ENCODE results near the gene C9orf57. TPM values are rescaled to one million over a fixed set of nuclear protein-coding genes. Genes with fewer than 3 reads are reported as not detected.
A peak's percentile ranks its signal among the peaks of the same experiment; 100 is the strongest.
"Not testable (repeated sequence)": the region's sequence is repeated elsewhere in the genome, so short reads cannot be mapped to it uniquely, and the experiment has no call there.

C9orf57 gene
- not detected in 2 replicates for total RNA-seq

DNA sequence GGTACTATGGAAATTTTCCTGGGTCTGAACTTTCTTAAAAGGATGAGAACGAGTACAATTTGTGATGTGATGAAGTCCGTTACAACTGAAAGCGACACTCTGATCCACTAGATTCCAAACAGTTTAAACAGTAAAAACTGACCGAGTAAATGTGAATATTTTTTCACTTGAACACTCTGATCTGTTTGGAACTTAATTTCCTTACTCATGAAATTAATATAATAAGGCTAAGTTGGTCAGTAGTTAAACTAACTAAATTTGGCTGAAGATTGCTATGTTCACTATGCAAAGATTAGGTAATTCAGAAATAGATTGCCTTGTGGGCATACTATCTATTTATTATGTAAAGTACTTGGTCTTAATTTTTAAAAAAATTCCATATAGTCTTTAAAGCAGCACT is at the start of gene C9orf57:
Gene C9orf57, minus strand, starts transcription at position 101 of the 400 bp plus-strand sequence. CDS start 1,282 bp downstream, outside the sequence.
- no peak for DNase-seq (ENCODE audit: low read depth, low spot score)

GRCh38 chr9:72102520-72102919 is 42.1 kb upstream of the C9orf57 start:
- no peak for DNase-seq (ENCODE audit: low read depth, low spot score)

GRCh38 chr9:72095520-72095919 is 35.1 kb upstream of the C9orf57 start:
- DNase-seq (ENCODE audit: low read depth, low spot score) = not testable (repeated sequence)

GRCh38 chr9:72092820-72093219 is 32.4 kb upstream of the C9orf57 start:
- DNase-seq (ENCODE audit: low read depth, low spot score) = no peak

DNA sequence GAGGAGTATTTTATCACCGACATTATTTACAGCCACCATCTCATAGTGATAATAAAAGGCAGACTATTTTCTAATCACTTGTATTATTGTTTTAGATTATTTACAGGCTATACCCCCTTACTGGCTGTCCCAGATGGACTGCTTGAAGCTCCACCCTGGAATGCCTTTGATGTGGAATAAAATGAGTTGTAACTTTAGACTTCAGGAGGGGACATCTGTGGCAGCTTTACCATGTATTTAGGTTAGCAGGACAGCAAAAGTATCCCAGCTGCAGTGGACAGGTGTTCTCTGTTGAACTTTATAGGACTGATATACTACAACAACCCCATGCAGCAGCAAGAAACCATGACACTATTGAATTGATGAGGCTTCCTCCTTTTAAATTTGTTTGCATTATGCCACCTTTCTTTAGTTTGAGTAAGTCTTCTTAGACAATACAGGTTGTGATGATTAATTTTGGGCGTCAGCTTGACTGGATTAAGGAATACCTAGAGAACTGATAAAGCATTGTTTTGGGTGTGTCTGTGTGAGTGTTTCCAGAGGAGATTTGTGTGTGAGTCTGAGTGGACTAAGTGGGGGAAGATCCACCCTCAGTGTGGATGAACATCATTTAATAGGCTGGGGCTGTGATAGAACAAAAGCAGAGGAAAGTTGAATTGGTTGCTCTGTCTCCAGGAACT is 29.2 kb upstream of the C9orf57 start:
- no peak for DNase-seq (ENCODE audit: low read depth, low spot score)

- DNase-seq (ENCODE audit: low read depth, low spot score) = no peak
Observed at GRCh38 chr9:72082536-72082935, 22.1 kb upstream of the C9orf57 start.

- not testable (repeated sequence) for DNase-seq (ENCODE audit: low read depth, low spot score)
Observed at GRCh38 chr9:72074666-72075065, 14.3 kb upstream of the C9orf57 start.

GRCh38 chr9:72065076-72065475 is 4.7 kb upstream of the C9orf57 start:
- DNase-seq (ENCODE audit: low read depth, low spot score) = no peak

GRCh38 chr9:72052122-72052521 is 8.3 kb downstream of the C9orf57 start:
- DNase-seq (ENCODE audit: low read depth, low spot score) = no peak

DNA sequence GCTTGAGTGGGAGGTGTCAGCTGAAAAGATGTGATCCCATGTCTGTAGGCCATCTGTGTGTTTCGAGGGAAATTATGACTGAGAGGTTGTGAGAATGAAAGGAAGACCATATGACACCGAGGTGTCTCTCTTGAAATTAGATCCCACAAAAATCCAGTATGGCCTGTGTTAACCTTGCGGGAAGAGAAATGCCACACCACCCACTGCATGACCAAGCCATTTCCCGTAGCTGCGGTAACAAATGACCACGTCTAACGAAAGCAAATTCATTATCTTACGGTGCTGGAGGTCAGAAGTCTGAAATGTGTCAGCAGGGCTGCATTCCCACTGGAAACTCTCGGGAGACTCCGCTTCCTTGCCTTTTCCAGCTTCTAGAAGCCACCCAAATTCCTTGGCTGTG is 11.6 kb downstream of the C9orf57 start:
- DNase-seq (ENCODE audit: low read depth, low spot score) = no peak

DNA sequence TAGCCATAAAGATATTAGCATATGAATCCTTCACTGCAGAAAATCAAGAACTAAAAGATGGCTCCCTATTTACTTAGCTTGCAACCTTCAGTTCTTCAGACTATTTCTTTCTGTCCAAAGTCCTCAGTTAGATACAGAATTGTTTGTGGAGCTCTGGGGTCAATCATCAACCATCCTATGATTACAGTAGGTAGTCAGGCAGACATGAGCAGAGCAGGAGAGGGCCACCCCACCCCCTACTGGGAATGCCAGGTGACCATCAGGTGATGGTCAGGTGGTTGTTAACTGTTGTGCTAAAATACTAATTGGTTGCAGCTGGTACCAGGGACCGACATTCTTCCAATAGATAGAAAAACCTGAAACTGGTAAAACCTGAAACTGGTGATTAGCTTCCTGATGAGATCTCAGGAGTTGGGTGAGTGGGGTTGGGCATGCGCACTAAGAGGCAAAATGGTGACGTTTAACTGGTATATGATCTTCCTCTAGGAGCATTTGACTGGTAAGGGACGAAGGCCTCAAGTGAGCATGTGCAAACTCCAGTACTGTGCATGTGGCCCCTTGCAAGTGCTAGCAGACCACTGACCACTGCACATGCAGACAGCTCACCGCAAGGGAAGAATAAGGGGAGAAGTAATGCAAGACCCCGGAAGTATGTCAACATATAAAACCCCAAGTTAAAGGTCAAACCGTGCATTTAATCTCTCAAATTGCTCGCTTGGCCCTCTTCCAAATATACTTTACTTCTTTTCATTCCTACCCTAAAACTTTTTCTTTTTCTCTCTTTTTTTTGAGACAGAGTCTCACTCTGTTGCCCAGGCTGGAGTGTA is 13.6 kb downstream of the C9orf57 start:
- DNase-seq (ENCODE audit: low read depth, low spot score) = no peak

DNA sequence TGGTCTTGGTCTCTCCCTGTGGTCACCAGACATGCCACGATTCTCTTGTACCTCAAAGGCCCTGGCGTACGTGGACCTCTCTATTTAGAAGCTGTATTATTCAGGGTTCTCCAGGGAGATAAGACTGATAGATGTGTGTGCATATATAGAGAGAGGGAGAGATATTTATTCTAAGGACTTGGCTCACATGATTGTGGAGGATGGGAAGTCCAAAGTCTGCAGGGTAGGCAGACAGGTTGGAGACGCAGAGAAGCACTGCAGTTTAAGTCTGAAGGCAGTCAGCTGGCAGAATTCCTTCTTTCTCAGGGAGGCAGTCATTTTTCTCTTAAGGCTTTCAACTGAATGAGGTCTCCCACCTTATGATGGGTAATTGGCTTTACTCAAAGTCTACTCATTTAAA is 16.3 kb downstream of the C9orf57 start:
- DNase-seq (ENCODE audit: low read depth, low spot score) = no peak

DNA sequence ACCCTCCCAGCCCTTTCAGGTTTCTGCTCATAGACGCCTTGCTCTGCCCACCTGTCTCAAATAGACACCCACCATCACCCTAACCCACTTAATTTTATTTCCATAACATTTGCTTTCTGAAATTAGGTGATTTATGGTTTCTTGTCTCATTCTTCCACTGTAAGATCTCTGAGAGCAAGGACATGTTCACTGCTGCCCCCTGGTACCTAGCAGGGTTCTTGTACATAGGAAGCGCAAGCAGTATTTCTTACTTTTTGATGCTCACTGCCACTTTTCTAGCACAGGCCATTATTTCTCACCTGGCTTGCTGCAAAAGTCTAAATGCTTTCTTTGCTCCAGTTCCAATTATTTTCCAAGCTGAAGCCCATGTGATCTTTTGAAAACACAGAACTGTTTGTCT is 16.8 kb downstream of the C9orf57 start:
- DNase-seq (ENCODE audit: low read depth, low spot score) = no peak

DNA sequence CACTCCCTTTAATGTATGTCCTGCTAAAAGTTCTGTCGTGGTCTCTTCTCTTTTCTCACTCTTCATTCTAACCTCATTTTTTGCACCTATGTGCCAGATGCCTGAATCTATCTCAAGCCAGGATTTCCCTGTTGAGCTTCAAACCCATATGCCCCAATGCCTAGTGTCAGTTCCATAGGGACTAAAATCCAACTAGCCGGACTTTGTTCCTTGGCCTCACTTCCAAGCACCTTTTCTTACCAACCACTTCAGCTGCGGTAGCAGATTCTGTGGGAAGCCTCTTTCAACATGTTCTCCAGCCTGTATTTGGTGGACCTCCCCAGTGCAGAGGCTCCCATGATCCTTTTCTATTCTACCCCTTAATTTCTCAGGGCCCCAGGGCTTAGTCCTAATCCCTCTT is 17.5 kb downstream of the C9orf57 start:
- no peak for DNase-seq (ENCODE audit: low read depth, low spot score)

DNA sequence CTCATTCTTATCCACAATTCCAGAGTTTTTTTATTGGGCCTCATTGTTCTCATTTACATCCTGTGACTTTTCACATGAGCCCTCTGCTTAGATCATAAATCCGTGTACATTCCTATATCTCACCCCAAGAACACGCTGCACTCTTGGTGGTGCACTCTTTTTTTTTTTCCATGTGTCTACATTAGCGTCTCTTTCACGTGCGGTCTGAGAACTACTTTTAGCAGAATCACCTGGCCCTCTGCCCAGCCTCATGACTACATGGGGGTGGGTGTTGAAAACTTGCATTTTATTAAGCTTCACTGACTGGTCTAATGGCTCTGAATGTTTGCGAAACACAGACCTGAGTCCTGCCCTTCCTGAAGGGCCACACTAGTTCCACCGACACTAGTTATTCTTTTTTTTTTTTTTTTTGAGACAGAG is 18.6 kb downstream of the C9orf57 start:
- DNase-seq (ENCODE audit: low read depth, low spot score) = no peak

- no peak for DNase-seq (ENCODE audit: low read depth, low spot score)
Observed at GRCh38 chr9:72041369-72041768, 19.0 kb downstream of the C9orf57 start.

GRCh38 chr9:72039532-72039931 is 20.9 kb downstream of the C9orf57 start:
- DNase-seq (ENCODE audit: low read depth, low spot score) = no peak

DNA sequence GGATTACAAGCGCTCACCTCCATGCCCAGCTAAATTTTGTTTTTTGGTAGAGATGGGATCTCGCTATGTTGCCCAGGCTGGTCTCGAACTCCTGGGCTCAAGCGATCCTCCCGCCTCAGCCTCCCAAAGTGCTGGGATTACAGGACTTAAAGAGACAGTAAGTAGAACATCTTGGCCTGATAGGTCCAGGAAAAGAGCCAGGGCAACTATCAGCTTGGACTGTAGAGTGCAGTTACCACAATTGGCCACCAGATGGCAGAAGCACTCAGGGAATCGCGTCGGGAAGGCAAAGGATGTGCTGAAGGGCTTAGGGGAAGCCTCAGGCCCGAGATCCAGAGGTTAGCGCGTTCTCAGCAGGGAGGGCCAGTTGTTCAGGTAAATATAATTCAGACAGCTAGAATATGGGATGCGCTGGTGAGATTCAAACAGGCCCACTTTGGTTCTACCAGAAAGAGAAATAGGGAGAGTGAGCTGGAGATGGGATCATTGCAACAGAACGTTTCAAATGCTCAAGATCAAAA is 21.5 kb downstream of the C9orf57 start:
- peak; percentile 7 for DNase-seq (ENCODE audit: low read depth, low spot score)

- DNase-seq (ENCODE audit: low read depth, low spot score) = no peak
Observed at GRCh38 chr9:72038408-72038807, 22.0 kb downstream of the C9orf57 start.

DNA sequence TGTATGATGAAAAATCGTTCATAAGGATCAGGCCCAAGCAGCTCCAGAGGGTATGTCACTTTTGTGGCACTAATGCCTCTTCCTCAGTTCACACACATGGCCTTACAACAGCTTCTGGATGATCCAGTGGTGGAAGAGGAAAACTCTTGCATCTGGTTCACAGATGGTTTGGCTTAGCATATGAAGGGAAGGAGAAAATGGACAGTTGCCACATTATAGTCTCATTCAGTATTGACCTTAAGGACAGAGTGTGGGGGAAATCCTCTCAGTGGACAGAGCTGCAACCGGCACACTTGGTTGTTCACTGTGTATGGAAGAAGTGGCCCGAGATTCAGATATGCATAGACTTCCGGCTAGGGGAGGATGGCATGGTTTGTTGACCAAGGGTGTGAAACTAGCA is 22.8 kb downstream of the C9orf57 start:
- no peak for DNase-seq (ENCODE audit: low read depth, low spot score)

DNA sequence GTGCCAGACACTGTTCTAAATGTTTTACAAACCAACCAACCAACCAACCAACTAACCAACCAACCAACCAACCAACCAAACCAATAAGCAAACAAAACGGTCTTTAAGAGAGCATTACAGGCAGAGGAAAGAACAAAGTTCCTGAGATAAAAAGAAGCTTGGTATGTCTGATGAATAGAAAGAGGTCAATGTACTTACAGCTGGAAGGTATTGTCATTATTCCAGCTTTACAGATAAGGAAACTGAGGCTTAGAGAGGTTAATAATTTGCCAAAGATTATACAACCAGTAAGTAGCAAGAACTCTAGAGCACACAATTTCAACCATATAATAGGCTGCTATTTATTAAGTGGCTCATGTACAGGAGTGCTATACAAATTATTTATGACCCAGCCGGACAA is 29.6 kb downstream of the C9orf57 start:
- DNase-seq (ENCODE audit: low read depth, low spot score) = no peak

DNA sequence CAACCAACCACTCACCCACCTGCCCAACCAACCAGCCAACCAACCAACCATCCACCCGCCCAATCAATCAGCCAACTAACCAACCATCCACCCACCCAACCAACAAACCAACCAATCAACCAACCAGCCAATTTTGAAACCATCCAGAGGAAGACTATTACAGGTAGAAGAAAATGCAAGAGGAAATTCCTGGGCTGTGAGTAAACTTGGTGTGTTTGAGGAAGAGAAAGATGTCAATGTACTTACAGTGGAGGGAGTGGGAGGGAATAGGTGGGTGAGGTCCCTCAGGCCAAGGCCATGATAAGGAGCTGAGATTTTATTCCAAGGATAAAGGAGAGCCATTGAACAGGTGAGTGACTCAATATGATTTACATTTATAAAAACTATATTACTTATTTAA is 30.4 kb downstream of the C9orf57 start:
- no peak for DNase-seq (ENCODE audit: low read depth, low spot score)

- no peak for DNase-seq (ENCODE audit: low read depth, low spot score)
Observed at GRCh38 chr9:72025906-72026305, 34.5 kb downstream of the C9orf57 start.
